Mucosa of descending colon (tissue), 3 donors: ENCODE results near the gene CEP135. TPM values are rescaled to one million over a fixed set of nuclear protein-coding genes. Genes with fewer than 3 reads are reported as not detected.

ENCODE experiments used
- ATAC-seq: fragments of 200-7000 bp; cut with Tn5 transposase; one replicate; pipeline ENCODE4 v1.9.1; 2020; ENCODE audit warnings: mild to moderate bottlenecking, moderate library complexity
- DNase-seq, 3 donors: peaks; one replicate each; pipeline ENCODE4 v3.0.0-alpha.2; 2020
- H3K36me3 ChIP-seq: fragments of 200-600 bp; one replicate; pipeline ENCODE4 v1.8.0; 2021; ENCODE audit warnings: low read depth, mild to moderate bottlenecking
- H3K4me1 ChIP-seq: fragments of 200-600 bp; one replicate; pipeline ENCODE4 v1.8.0; 2021; ENCODE audit warnings: low read depth, mild to moderate bottlenecking
- H3K4me3 ChIP-seq: fragments of 200-600 bp; one replicate; pipeline ENCODE4 v1.8.0; 2021; ENCODE audit warnings: mild to moderate bottlenecking
- H3K9me3 ChIP-seq: fragments of 200-600 bp; one replicate; pipeline ENCODE4 v1.8.0; 2021; ENCODE audit warnings: mild to moderate bottlenecking
- CTCF ChIP-seq: fragments of 200-600 bp; IDR thresholded peaks from one replicate; pipeline ENCODE4 v1.8.0; 2022; ENCODE audit warnings: antibody characterized with exemption, mild to moderate bottlenecking
- intact Hi-C, 2 donors: fragments of 100-400 bp; cut with DNase I in 1 of 2; cut with micrococcal nuclease in 1 of 2; formaldehyde crosslinking; loops; one replicate each; pipeline versions ENCODE4 v1.11.0 to v1.11.1; 2022; cut with DNase I, micrococcal nuclease
- total RNA-seq, 3 donors: library from RNA; stranded (reverse); fragmentation: NEBNext Ultra II Directional in 2 of 3; extraction: Animal tissue kit (Norgen Biotek cat#: 25700) in 2 of 3; gene quantifications; one replicate each; pipeline versions ENCODE4 v1.2.1 to v1.2.4, GENCODE V29; 2021 to 2023
- donor health status: DM: no; HTN: no; CAD: no; lungs with moderate emphysema.
- donor health status: DM: no; HTN: no; CAD: no.
- donor health status: DM: no; HTN: yes; CAD: no.

CEP135 gene
- total RNA-seq, 3 donors from 2014 or later, result 3.8 to 6.9 (median 5.9) TPM

- intact Hi-C loops, result no loop called here
- no peak overlapping the region for H3K4me3 ChIP-seq
- TF ChIP-seq CTCF, result no peak
- DNase-seq (no peak), ATAC-seq (no peak)
- H3K4me1 ChIP-seq, result no peaks in the 10 kb centered on the region
- no peaks in the 10 kb centered on the region for H3K9me3 ChIP-seq
- no peaks in the 10 kb centered on the region for H3K36me3 ChIP-seq
Observed at GRCh38 chr4:55977811-55978210, 29.1 kb downstream of the CEP135 start.

GRCh38 chr4:55979562-55979961 lies 30.8 kb downstream of the CEP135 start:
- H3K4me1 ChIP-seq, result no peaks in the 10 kb centered on the region
- no peaks in the 10 kb centered on the region for H3K36me3 ChIP-seq
- H3K9me3 ChIP-seq, result no peaks in the 10 kb centered on the region
- DNase-seq, result no peak
- H3K4me3 ChIP-seq, result no peak overlapping the region
- no peak for ATAC-seq
- intact Hi-C loops, result no loop called here
- no peak for TF ChIP-seq CTCF

GRCh38 chr4:55980725-55981124 lies 32.0 kb downstream of the CEP135 start:
- H3K4me1 ChIP-seq, result no peaks in the 10 kb centered on the region
- TF ChIP-seq CTCF, result no peak
- H3K4me3 ChIP-seq, result no peak overlapping the region
- no peaks in the 10 kb centered on the region for H3K36me3 ChIP-seq
- intact Hi-C loops, result no loop called here
- DNase-seq (no peak), ATAC-seq (no peak)
- no peaks in the 10 kb centered on the region for H3K9me3 ChIP-seq

- no peaks in the 10 kb centered on the region for H3K9me3 ChIP-seq
- DNase-seq (no peak), ATAC-seq (no peak)
- H3K4me3 ChIP-seq, result no peak overlapping the region
- TF ChIP-seq CTCF, result no peak
- H3K4me1 ChIP-seq, result no peaks in the 10 kb centered on the region
- intact Hi-C loops, result no loop called here
- H3K36me3 ChIP-seq, result no peaks in the 10 kb centered on the region
Observed at GRCh38 chr4:55982976-55983375, 34.2 kb downstream of the CEP135 start.

- TF ChIP-seq CTCF, result no peak
- ATAC-seq, result no peak
- no peaks in the 10 kb centered on the region for H3K4me1 ChIP-seq
- no peaks in the 10 kb centered on the region for H3K9me3 ChIP-seq
- intact Hi-C loops, result no loop called here
- H3K4me3 ChIP-seq, result no peak overlapping the region
- no peak for DNase-seq
- H3K36me3 ChIP-seq, result no peaks in the 10 kb centered on the region
Observed at GRCh38 chr4:55989766-55990165, 41.0 kb downstream of the CEP135 start.

GRCh38 chr4:55993994-55994663 lies 45.4 kb downstream of the CEP135 start:
- ATAC-seq, result no peak
- intact Hi-C loops, result no loop called here

More at GRCh38 chr4:55993994-55994663, 45.4 kb downstream of the CEP135 start:
- H3K4me3 ChIP-seq, result no peak overlapping the region
- no peaks in the 10 kb centered on the region for H3K4me1 ChIP-seq
- DNase-seq, result no peak
- H3K36me3 ChIP-seq, result no peaks in the 10 kb centered on the region
- no peak for TF ChIP-seq CTCF
- no peaks in the 10 kb centered on the region for H3K9me3 ChIP-seq
